Ascending aorta (tissue), 2 donors: ENCODE measurements around the gene IFI27L2. TPM values are rescaled to one million over a fixed set of nuclear protein-coding genes. Genes with fewer than 3 reads are reported as not detected.

ENCODE experiments used
- DNase-seq, 2 donors: peaks; one replicate each; pipeline ENCODE4 v3.0.0-alpha.2; 2019; ENCODE audit warnings: low spot score in 2 of 2
- H3K27ac ChIP-seq, 2 donors: fragments of 200-600 bp; sonication (generic); one replicate each; pipeline ENCODE4 v1.5.1; 2016 to 2017; ENCODE audit warnings: mild to moderate bottlenecking in 1 of 2
- H3K27me3 ChIP-seq: fragments of 200-600 bp; sonication (generic); one replicate; pipeline ENCODE4 v1.5.1; 2017
- H3K36me3 ChIP-seq, 2 donors: fragments of 200-600 bp; sonication (generic); one replicate each; pipeline ENCODE4 v1.5.1; 2016
- H3K4me1 ChIP-seq, 2 donors: fragments of 200-600 bp; sonication (generic); one replicate each; pipeline ENCODE4 v1.5.1; 2016 to 2017; ENCODE audit warnings: mild to moderate bottlenecking in 1 of 2
- H3K4me3 ChIP-seq, 2 donors: fragments of 200-600 bp; sonication (generic); one replicate each; pipeline ENCODE4 v1.5.1; 2016 to 2017; ENCODE audit warnings: mild to moderate bottlenecking in 1 of 2
- H3K9me3 ChIP-seq, 2 donors: fragments of 200-600 bp; sonication (generic); one replicate each; pipeline ENCODE4 v1.5.1; 2016
- CTCF ChIP-seq, 3 experiments: fragments of 200-600 bp in 2 of 3; fragments of 450-650 bp in 1 of 3; sonication (generic) in 2 of 3; IDR thresholded peaks; one replicate each; pipeline ENCODE4 v1.5.1; 2016 to 2019; ENCODE audit warnings: antibody characterized with exemption in 3 of 3, mild to moderate bottlenecking in 1 of 3, moderate library complexity in 1 of 3
- intact Hi-C: fragments of 100-400 bp; cut with DNase I; formaldehyde crosslinking; loops from one replicate; pipeline ENCODE4 v1.15.1; 2023
- total RNA-seq: library from RNA; depleted of rRNA; stranded (reverse); fragments of >200 nt; gene quantifications from one replicate; pipeline ENCODE4 v1.1.0, GENCODE V29; 2016

The IFI27L2 gene
- total RNA-seq, 1 donor from 2014 or later = 36.0 TPM

- Histone ChIP-seq H3K27ac (no peak overlapping the region), H3K4me1 (peaks cover 0 to 5% of the 10 kb centered on the region in 2 donors), H3K9me3 (no peaks in the 10 kb centered on the region), H3K4me3 (no peak overlapping the region), H3K36me3 (no peaks in the 10 kb centered on the region), H3K27me3 (no peaks in the 10 kb centered on the region)
- intact Hi-C loops = no loop called here
- no peak for DNase-seq
- no peak for TF ChIP-seq CTCF (IDR thresholded peaks at IDR 0.05)
Observed at GRCh38 chr14:94126800-94127199, 2.6 kb downstream of the IFI27L2 start.

GRCh38 chr14:94126419-94126677 is 3.1 kb downstream of the IFI27L2 start:
- intact Hi-C loops = no loop called here
- no peak overlapping the region for H3K4me3 ChIP-seq
- H3K9me3 ChIP-seq = no peaks in the 10 kb centered on the region
- H3K27me3 ChIP-seq = no peaks in the 10 kb centered on the region
- H3K36me3 ChIP-seq = no peaks in the 10 kb centered on the region
- H3K27ac ChIP-seq = no peak overlapping the region
- DNase-seq = peak in 1 of 2 donors; percentile 5
- H3K4me1 ChIP-seq = peaks cover 0 to 5% of the 10 kb centered on the region in 2 donors
- no peak for TF ChIP-seq CTCF (IDR thresholded peaks at IDR 0.05)

GRCh38 chr14:94125659-94126418 is 3.6 kb downstream of the IFI27L2 start:
- H3K27me3 ChIP-seq = no peaks in the 10 kb centered on the region
- H3K4me3 ChIP-seq = no peak overlapping the region
- H3K36me3 ChIP-seq = no peaks in the 10 kb centered on the region
- no peaks in the 10 kb centered on the region for H3K9me3 ChIP-seq
- H3K4me1 ChIP-seq = peaks cover 0 to 5% of the 10 kb centered on the region in 2 donors
- intact Hi-C loops = no loop called here
- no peak overlapping the region for H3K27ac ChIP-seq
- DNase-seq = peak in 1 of 2 donors; percentile 21
- no peak for TF ChIP-seq CTCF (IDR thresholded peaks at IDR 0.05)

- peaks cover 3 to 5% of the 10 kb centered on the region in 2 donors for H3K9me3 ChIP-seq
- intact Hi-C loops = no loop called here
Observed at GRCh38 chr14:94124582-94125377, 4.6 kb downstream of the IFI27L2 start.

GRCh38 chr14:94123868-94124267 is 5.5 kb downstream of the IFI27L2 start:
- H3K27ac ChIP-seq = no peak overlapping the region
- no peak for TF ChIP-seq CTCF (IDR thresholded peaks at IDR 0.05)
- DNase-seq = peak in 1 of 2 donors; percentile 31
- no peaks in the 10 kb centered on the region for H3K36me3 ChIP-seq
- no peaks in the 10 kb centered on the region for H3K27me3 ChIP-seq
- H3K4me1 ChIP-seq = no peaks in the 10 kb centered on the region
- H3K4me3 ChIP-seq = no peak overlapping the region
- peaks cover 8 to 12% of the 10 kb centered on the region in 2 donors for H3K9me3 ChIP-seq
- intact Hi-C loops = no loop called here

More at GRCh38 chr14:94124582-94125377, 4.6 kb downstream of the IFI27L2 start:
- Histone ChIP-seq H3K4me3 (no peak overlapping the region), H3K27me3 (no peaks in the 10 kb centered on the region), H3K36me3 (no peaks in the 10 kb centered on the region), H3K27ac (no peak overlapping the region), H3K4me1 (no peaks in the 10 kb centered on the region)
- DNase-seq = peak in 1 of 2 donors; percentile 41
- TF ChIP-seq CTCF (IDR thresholded peaks at IDR 0.05) = no peak
